GM12878 (cell line): ENCODE measurements around the gene PLCB4.

ENCODE experiments used
- BRCA1 ChIP-seq: IDR thresholded peaks from 2 replicates; pipeline ENCODE4 v1.6.1; 2011; ENCODE audit warnings: low read depth, low read length, improper control_type of control experiment
- CEBPB ChIP-seq, 2 experiments: fragments of 150-350 bp in 1 of 2; IDR thresholded peaks; 2 replicates each; pipeline ENCODE4 v1.6.1; 2012 to 2014; ENCODE audit warnings: low read depth in 2 of 2, low read length in 2 of 2, borderline replicate concordance in 1 of 2, inconsistent platforms in 1 of 2
- EZH2 ChIP-seq: IDR thresholded peaks from 2 replicates; pipeline ENCODE4 v1.6.1; 2012; ENCODE audit warnings: low read depth, mild to moderate bottlenecking, control low read depth, inconsistent platforms, low read length, borderline replicate concordance; ENCODE audit not compliant: control insufficient read depth
- FOXM1 ChIP-seq: IDR thresholded peaks from 2 replicates; pipeline ENCODE4 v1.6.1; 2012; ENCODE audit warnings: low read depth, mild to moderate bottlenecking, inconsistent platforms, low read length, moderate library complexity
- HCFC1 ChIP-seq: fragments of 150-350 bp; IDR thresholded peaks from 2 replicates; pipeline ENCODE4 v1.6.1; 2014; ENCODE audit warnings: low read length
- NFIC ChIP-seq: IDR thresholded peaks from 2 replicates; pipeline ENCODE4 v1.6.1; 2012; ENCODE audit warnings: low read depth, mild to moderate bottlenecking, inconsistent platforms, low read length, moderate library complexity
- POLR2A ChIP-seq: IDR thresholded peaks from 2 replicates; pipeline ENCODE4 v1.6.1; 2011; ENCODE audit warnings: low read depth, mild to moderate bottlenecking, low read length
- SP1 ChIP-seq: IDR thresholded peaks from one replicate; pipeline ENCODE4 v1.6.1; 2011; ENCODE audit warnings: low read depth, low read length
- ZNF274 ChIP-seq: IDR thresholded peaks from one replicate; pipeline ENCODE4 v1.8.0; 2011; ENCODE audit not compliant: insufficient read length, insufficient read depth
- TF ChIP-seq, protein P1 (sequence below), 3 experiments: IDR thresholded peaks in 2 of 3; conservative IDR thresholded peaks in 1 of 3; 2 replicates each; pipeline ENCODE4 v1.5.1; 2011; ENCODE audit warnings: low read depth in 3 of 3, low read length in 3 of 3, mild to moderate bottlenecking in 3 of 3, control low read depth in 2 of 3, moderate library complexity in 2 of 3, inconsistent platforms in 1 of 3, mixed read lengths in 1 of 3; ENCODE audit not compliant: control insufficient read depth in 2 of 3, insufficient read depth in 1 of 3; ENCODE audit errors: extremely low read depth in 1 of 3

DNA sequence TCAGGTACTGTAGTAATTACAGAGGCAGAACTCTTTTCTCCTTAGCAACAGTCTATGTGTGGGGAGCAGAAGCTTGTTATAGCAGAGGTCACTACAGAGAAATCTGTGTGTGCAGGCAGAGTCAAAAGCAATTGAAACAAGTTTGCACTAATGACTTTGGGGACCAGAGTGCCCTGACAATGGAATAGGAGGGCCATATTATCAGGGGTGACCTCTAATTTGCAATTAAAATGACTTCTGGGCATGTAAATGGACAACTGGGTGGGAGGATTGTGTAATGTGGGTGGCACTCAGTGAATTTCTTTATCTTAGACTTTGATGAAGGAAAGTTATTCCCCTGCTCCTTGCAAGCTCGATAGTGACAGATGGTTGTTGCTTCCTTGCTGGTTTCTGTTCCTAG is 127.2 kb downstream of the PLCB4 start:
- TF ChIP-seq, protein P1, sequence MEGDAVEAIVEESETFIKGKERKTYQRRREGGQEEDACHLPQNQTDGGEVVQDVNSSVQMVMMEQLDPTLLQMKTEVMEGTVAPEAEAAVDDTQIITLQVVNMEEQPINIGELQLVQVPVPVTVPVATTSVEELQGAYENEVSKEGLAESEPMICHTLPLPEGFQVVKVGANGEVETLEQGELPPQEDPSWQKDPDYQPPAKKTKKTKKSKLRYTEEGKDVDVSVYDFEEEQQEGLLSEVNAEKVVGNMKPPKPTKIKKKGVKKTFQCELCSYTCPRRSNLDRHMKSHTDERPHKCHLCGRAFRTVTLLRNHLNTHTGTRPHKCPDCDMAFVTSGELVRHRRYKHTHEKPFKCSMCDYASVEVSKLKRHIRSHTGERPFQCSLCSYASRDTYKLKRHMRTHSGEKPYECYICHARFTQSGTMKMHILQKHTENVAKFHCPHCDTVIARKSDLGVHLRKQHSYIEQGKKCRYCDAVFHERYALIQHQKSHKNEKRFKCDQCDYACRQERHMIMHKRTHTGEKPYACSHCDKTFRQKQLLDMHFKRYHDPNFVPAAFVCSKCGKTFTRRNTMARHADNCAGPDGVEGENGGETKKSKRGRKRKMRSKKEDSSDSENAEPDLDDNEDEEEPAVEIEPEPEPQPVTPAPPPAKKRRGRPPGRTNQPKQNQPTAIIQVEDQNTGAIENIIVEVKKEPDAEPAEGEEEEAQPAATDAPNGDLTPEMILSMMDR (IDR thresholded peaks at IDR 0.05 in 2 of 3, conservative IDR thresholded peaks at IDR 0.05 in 1 of 3; ENCODE audit: control insufficient read depth in 2 of 3, extremely low read depth in 1 of 3, insufficient read depth in 1 of 3, low read depth in 3 of 3, low read length in 3 of 3): no peak
- TF ChIP-seq EZH2: no peak
- TF ChIP-seq BRCA1: no peak
- no peak for TF ChIP-seq SP1
- no peak for TF ChIP-seq POLR2A
- TF ChIP-seq HCFC1: no peak
- no peak for TF ChIP-seq FOXM1
- TF ChIP-seq NFIC: no peak
- TF ChIP-seq ZNF274: no peak
- no peak for TF ChIP-seq CEBPB (IDR thresholded peaks at IDR 0.05; ENCODE audit: borderline replicate concordance in 1 of 2, low read depth in 2 of 2, low read length in 2 of 2)
